Astrocyte of the spinal cord (primary cell): ENCODE results near the gene SHQ1.
"Not testable (repeated sequence)": the region's sequence is repeated elsewhere in the genome, so short reads cannot be mapped to it uniquely, and the experiment has no call there.

ENCODE experiments used
- DNase-seq: peaks from one replicate; pipeline ENCODE4 v3.0.0; 2011; ENCODE audit warnings: low read depth, low spot score
- H3K4me3 ChIP-seq: 2 replicates; pipeline ENCODE4 v1.5.1; 2011; ENCODE audit warnings: low read depth, mild to moderate bottlenecking, low read length, moderate library complexity
- in situ Hi-C: cut with HindIII; loops from 2 replicates; pipeline ENCODE4 v1.10.0; 2017; ENCODE audit warnings: low sequenced_read_pairs
- TF ChIP-seq, protein P1 (sequence below): IDR thresholded peaks from 2 replicates; pipeline ENCODE4 v1.5.1; 2012; ENCODE audit warnings: low read depth, mild to moderate bottlenecking, low read length, inconsistent platforms

Gene SHQ1

GRCh38 chr3:72794079-72794478, 54.2 kb downstream of the SHQ1 start:
- in situ Hi-C loops, result no loop called here
- no peak overlapping the region for H3K4me3 ChIP-seq
- DNase-seq, result no peak
- TF ChIP-seq, protein P1, sequence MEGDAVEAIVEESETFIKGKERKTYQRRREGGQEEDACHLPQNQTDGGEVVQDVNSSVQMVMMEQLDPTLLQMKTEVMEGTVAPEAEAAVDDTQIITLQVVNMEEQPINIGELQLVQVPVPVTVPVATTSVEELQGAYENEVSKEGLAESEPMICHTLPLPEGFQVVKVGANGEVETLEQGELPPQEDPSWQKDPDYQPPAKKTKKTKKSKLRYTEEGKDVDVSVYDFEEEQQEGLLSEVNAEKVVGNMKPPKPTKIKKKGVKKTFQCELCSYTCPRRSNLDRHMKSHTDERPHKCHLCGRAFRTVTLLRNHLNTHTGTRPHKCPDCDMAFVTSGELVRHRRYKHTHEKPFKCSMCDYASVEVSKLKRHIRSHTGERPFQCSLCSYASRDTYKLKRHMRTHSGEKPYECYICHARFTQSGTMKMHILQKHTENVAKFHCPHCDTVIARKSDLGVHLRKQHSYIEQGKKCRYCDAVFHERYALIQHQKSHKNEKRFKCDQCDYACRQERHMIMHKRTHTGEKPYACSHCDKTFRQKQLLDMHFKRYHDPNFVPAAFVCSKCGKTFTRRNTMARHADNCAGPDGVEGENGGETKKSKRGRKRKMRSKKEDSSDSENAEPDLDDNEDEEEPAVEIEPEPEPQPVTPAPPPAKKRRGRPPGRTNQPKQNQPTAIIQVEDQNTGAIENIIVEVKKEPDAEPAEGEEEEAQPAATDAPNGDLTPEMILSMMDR, result no peak

DNA sequence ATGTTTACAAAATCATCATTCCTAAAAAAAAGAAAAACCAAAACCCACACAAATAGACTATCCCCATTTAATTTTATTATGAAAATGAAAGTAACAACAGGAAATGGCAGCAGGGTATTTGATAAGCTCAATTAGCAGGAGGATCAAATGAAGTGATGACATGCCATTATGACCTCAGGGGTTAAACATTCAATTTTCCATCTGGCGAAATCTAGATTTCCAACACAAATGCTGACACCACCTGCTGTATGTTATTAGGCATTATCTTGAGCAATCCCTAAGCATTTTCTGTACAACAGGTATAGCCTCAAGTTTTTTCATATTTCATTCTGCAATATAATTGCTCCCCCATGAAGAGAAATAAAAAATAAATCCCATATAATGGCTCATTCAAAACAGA, 57.1 kb downstream of the SHQ1 start:
- TF ChIP-seq, protein P1, result no peak
- in situ Hi-C loops, result no loop called here
- DNase-seq, result no peak
- no peak overlapping the region for H3K4me3 ChIP-seq

DNA sequence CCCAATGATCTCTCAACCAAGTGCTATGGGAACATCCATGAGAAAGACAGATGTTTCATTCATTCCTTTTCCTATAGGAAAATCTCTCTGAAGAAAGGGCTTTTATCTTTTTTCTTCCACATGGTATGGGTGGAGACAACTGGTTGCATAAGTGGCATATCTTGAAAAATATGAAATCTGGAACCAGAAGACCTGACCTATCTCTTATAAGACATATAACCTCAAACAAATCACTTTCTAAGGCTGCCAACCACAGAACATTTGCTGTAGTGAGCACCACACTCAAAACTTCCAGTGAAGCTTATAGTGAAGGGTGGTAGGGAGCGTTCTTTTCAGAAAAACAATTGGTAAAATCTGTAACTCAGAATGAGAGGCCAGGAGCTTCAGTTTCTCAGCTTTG, 58.5 kb downstream of the SHQ1 start:
- DNase-seq, result no peak
- no peak overlapping the region for H3K4me3 ChIP-seq
- TF ChIP-seq, protein P1, result no peak
- in situ Hi-C loops, result no loop called here

- DNase-seq, in situ Hi-C loops, H3K4me3 ChIP-seq: not testable (repeated sequence)
Measured at GRCh38 chr3:72788232-72788631, 60.0 kb downstream of the SHQ1 start.

DNA sequence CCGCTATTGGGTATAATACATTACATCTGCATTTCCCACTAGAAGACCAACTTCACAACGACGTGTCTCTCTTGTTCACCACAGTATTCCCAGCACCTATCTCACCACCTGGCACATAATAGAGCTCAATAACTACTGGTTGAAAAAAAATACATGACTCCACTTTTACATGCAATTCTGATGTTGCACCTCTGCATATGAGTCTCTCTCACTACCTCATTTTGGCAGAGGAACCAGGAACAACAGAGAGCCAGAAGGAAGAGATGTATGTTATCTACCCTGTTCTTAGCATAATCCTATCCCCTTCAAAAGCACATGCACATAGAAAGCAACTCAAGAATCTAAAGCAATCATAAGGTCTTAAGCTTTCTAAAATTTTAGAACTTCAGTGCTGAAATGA, 61.6 kb downstream of the SHQ1 start:
- TF ChIP-seq, protein P1, result no peak
- in situ Hi-C loops, result no loop called here
- no peak overlapping the region for H3K4me3 ChIP-seq
- DNase-seq, result no peak

GRCh38 chr3:72784226-72784625, 64.0 kb downstream of the SHQ1 start:
- no peak overlapping the region for H3K4me3 ChIP-seq
- TF ChIP-seq, protein P1, result no peak
- in situ Hi-C loops, result no loop called here
- no peak for DNase-seq

- TF ChIP-seq, protein P1, result no peak
- in situ Hi-C loops, result no loop called here
- H3K4me3 ChIP-seq, result no peak overlapping the region
- DNase-seq, result no peak
Measured at GRCh38 chr3:72782521-72782920, 65.7 kb downstream of the SHQ1 start.
